ENCODE data around the gene PAK6.

The PAK6 gene

DNA sequence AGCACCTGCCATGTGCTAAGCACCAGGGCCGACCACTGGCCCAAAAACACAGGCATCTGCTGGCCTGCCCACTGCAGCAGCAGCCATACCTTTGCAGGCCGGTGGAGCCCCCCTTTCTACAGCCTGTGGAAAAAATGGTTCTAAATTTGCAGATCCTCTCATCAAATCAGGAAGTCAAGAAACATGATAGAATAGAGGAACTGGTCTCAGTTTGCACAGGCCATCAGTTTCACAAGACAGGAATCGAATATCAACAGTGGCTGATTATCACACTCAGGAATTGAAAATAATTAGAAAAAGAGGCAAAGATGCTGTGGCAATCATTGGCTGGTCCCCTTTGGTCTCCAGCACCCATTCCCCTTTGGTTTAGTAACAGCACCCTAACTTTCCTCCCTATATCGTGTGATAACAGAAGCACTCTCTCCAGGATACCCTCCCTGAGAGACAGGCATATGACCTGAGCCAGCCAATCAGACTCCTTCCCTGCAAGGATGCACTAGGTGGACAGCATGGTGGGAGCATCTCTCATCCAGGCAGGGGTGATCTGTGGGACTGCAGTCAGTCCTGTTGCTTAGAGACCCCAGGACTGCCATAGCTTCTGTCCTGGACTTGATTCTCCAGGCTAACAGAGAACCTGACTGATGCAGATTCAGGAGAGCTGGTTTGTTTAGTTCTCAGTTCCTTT, 3.5 kb upstream of the PAK6 start:
- Histone ChIP-seq H3K9ac (ENCODE audit: low read length) (no peak overlapping the region), H3K9me2 (ENCODE audit: low read depth, low read length) (no peaks in the 10 kb centered on the region), H3K4me3 (ENCODE audit: low read depth, low read length, poor library complexity, severe bottlenecking) (no peak overlapping the region), H3K36me3 (ENCODE audit: insufficient read depth, low read length) (peaks cover 17% of the 10 kb centered on the region), H3K27ac (ENCODE audit: low read depth, low read length, poor library complexity, severe bottlenecking) (no peak overlapping the region), H3K27me3 (ENCODE audit: insufficient read depth, low read length) (no peaks in the 10 kb centered on the region), H3K9me3 (ENCODE audit: low read length) (no peaks in the 10 kb centered on the region), H3K4me2 (ENCODE audit: low read length) (no peak overlapping the region), H2AFZ (ENCODE audit: low read length) (no peak overlapping the region), H3K79me2 (ENCODE audit: insufficient read depth, low read length) (no peaks in the 10 kb centered on the region), H3K4me1 (ENCODE audit: insufficient read depth, low read length, severe bottlenecking) (peaks cover 23% of the 10 kb centered on the region), H4K20me1 (ENCODE audit: insufficient read depth, low read length) (no peaks in the 10 kb centered on the region), H3F3A (ENCODE audit: insufficient read depth, low read length) (0 out of 2 replicates have a peak, but pooled peaks cover 4% of the 10 kb centered on the region)
- TF ChIP-seq, protein P1, sequence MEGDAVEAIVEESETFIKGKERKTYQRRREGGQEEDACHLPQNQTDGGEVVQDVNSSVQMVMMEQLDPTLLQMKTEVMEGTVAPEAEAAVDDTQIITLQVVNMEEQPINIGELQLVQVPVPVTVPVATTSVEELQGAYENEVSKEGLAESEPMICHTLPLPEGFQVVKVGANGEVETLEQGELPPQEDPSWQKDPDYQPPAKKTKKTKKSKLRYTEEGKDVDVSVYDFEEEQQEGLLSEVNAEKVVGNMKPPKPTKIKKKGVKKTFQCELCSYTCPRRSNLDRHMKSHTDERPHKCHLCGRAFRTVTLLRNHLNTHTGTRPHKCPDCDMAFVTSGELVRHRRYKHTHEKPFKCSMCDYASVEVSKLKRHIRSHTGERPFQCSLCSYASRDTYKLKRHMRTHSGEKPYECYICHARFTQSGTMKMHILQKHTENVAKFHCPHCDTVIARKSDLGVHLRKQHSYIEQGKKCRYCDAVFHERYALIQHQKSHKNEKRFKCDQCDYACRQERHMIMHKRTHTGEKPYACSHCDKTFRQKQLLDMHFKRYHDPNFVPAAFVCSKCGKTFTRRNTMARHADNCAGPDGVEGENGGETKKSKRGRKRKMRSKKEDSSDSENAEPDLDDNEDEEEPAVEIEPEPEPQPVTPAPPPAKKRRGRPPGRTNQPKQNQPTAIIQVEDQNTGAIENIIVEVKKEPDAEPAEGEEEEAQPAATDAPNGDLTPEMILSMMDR (IDR thresholded peaks at IDR 0.05; ENCODE audit: low read length) = no peak
- TF ChIP-seq EZH2 (IDR thresholded peaks at IDR 0.05; ENCODE audit: borderline replicate concordance, low read length) = no peak

DNA sequence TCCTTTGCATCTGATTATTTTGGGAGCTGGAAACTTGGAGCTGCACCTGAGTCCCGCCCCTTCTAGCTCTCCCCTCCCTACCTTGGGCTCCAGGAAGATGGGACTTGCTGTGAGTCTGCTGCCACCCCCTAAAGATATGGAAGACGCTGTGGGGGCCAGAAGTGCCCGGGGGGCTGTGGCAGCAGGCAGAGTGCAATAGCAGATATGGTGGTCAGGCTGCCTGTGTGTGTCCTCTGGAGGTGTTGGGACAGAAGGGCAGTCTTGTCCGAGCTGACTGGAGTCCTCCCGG, 485 bp downstream of the PAK6 start:
- Histone ChIP-seq H3K9ac (ENCODE audit: low read length) (no peak overlapping the region), H3K27ac (ENCODE audit: low read depth, low read length, poor library complexity, severe bottlenecking) (no peak overlapping the region), H3K79me2 (ENCODE audit: insufficient read depth, low read length) (no peaks in the 10 kb centered on the region)

DNA sequence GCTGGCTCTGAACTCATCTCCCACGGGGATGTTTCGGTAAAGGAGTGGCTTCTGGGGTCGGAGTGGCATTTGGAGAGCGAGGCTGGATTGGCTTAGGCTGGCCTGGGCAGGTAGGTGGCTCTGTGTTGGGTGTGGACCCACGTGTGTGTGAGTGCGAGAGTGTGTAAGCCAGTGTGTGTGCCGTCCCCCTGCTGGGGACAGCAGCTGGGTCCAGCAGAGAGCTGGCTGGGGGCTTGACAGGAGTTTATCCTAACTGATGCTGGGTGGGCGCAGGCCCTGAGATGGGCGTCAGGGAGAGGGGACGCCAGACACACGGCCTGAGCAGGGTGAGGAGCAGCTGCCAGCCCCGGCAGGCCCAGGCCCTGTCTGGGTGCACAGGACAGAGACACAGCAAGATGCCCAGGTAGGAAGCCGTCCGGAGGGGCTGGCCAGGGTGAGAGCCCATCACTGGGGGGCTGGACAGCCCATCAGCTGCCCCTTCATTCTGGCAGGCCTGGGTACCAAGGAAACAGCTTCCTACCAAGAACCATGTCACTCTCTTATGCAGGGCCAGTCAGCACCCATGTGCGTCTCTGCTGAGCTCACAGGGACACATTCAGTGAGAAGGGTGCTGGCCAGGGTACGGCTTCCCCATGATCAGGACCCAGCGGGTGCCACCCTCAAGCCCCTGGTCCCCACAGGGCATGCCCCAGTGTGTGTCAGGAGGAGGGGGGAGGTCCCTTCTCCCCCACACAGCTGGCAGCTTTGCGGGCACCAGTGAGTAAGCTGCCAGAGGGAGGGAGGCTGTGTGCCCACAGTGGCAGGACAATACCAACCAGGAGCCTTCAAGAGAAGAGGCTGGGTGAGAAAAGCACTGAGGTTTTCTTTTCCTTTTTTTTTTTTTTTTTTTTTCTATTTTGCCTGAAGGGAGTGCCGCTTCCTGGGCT, 1.1 kb downstream of the PAK6 start:
- no peak overlapping the region for H3K4me3 ChIP-seq (ENCODE audit: low read depth, low read length, poor library complexity, severe bottlenecking)
- no peaks in the 10 kb centered on the region for H3K79me2 ChIP-seq (ENCODE audit: insufficient read depth, low read length)
- H3K4me1 ChIP-seq (ENCODE audit: insufficient read depth, low read length, severe bottlenecking) = peaks cover 17% of the 10 kb centered on the region
- H3K4me2 ChIP-seq (ENCODE audit: low read length) = no peak overlapping the region; the same call in 1 of the 2 replicates
- no peaks in the 10 kb centered on the region; the same call in 1 of the 2 replicates for H3K27me3 ChIP-seq (ENCODE audit: insufficient read depth, low read length)
- no peak overlapping the region for H3K9ac ChIP-seq (ENCODE audit: low read length)
- H3K9me2 ChIP-seq (ENCODE audit: low read depth, low read length) = no peaks in the 10 kb centered on the region
- no peak overlapping the region for H3K27ac ChIP-seq (ENCODE audit: low read depth, low read length, poor library complexity, severe bottlenecking)
- H2AFZ ChIP-seq (ENCODE audit: low read length) = no peak overlapping the region
- no peaks in the 10 kb centered on the region for H4K20me1 ChIP-seq (ENCODE audit: insufficient read depth, low read length)
- no peaks in the 10 kb centered on the region for H3K36me3 ChIP-seq (ENCODE audit: insufficient read depth, low read length)
- H3F3A ChIP-seq (ENCODE audit: insufficient read depth, low read length) = 0 out of 2 replicates have a peak, but pooled peaks cover 3% of the 10 kb centered on the region
- H3K9me3 ChIP-seq (ENCODE audit: low read length) = no peaks in the 10 kb centered on the region
- no peak for TF ChIP-seq EZH2 (IDR thresholded peaks at IDR 0.05; ENCODE audit: borderline replicate concordance, low read length)
- TF ChIP-seq, protein P1 (IDR thresholded peaks at IDR 0.05; ENCODE audit: low read length) = no peak

More for the DNA sequence above, 485 bp downstream of the PAK6 start:
- no peak overlapping the region for H2AFZ ChIP-seq (ENCODE audit: low read length)
- no peaks in the 10 kb centered on the region for H4K20me1 ChIP-seq (ENCODE audit: insufficient read depth, low read length)
- H3K27me3 ChIP-seq (ENCODE audit: insufficient read depth, low read length) = no peaks in the 10 kb centered on the region; the same call in 1 of the 2 replicates
- no peaks in the 10 kb centered on the region for H3K9me2 ChIP-seq (ENCODE audit: low read depth, low read length)
- H3K36me3 ChIP-seq (ENCODE audit: insufficient read depth, low read length) = no peaks in the 10 kb centered on the region
- H3K4me2 ChIP-seq (ENCODE audit: low read length) = peak overlapping the region; percentile 69
- H3K9me3 ChIP-seq (ENCODE audit: low read length) = no peaks in the 10 kb centered on the region
- H3K4me3 ChIP-seq (ENCODE audit: low read depth, low read length, poor library complexity, severe bottlenecking) = peak overlapping the region; percentile 48
- H3K4me1 ChIP-seq (ENCODE audit: insufficient read depth, low read length, severe bottlenecking) = peaks cover 23% of the 10 kb centered on the region
- TF ChIP-seq EZH2 (IDR thresholded peaks at IDR 0.05; ENCODE audit: borderline replicate concordance, low read length) = no peak
- TF ChIP-seq, protein P1 (IDR thresholded peaks at IDR 0.05; ENCODE audit: low read length) = no peak
- 0 out of 2 replicates have a peak, but pooled peaks cover 4% of the 10 kb centered on the region for H3F3A ChIP-seq (ENCODE audit: insufficient read depth, low read length)

Data from OCI-LY1 (cell line).